HG03045 (cell line): ENCODE data around the gene CMBL.
A peak's percentile ranks its signal among the peaks of the same experiment; 100 is the strongest.
"Not testable (repeated sequence)": the region's sequence is repeated elsewhere in the genome, so short reads cannot be mapped to it uniquely, and the experiment has no call there.

Experiments
- ATAC-seq: cut with Tn5 transposase; IDR thresholded peaks from one replicate; pipeline ENCODE4 v1.9.1; 2021; ENCODE audit warnings: mild to moderate bottlenecking, moderate library complexity; ENCODE audit not compliant: unreplicated experiment

Gene CMBL

DNA sequence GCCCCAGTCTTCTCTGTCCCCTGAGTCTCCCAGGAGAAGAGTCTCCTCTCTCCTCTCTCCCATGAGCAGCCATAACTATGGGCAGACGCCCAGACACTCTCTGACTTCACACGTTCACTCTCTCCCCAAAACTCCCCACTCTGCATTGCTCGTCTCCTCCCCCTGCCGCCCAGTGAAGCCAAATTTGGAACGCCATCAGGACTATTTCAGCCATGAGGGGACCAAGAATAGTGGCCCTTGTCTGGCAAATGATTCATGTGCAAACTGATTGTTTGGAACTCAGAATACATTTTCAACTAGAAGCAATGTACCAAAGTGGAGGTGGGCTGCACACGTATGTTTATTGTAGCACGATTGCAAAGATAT is 20.9 kb downstream of the CMBL start:
- no peak for ATAC-seq

DNA sequence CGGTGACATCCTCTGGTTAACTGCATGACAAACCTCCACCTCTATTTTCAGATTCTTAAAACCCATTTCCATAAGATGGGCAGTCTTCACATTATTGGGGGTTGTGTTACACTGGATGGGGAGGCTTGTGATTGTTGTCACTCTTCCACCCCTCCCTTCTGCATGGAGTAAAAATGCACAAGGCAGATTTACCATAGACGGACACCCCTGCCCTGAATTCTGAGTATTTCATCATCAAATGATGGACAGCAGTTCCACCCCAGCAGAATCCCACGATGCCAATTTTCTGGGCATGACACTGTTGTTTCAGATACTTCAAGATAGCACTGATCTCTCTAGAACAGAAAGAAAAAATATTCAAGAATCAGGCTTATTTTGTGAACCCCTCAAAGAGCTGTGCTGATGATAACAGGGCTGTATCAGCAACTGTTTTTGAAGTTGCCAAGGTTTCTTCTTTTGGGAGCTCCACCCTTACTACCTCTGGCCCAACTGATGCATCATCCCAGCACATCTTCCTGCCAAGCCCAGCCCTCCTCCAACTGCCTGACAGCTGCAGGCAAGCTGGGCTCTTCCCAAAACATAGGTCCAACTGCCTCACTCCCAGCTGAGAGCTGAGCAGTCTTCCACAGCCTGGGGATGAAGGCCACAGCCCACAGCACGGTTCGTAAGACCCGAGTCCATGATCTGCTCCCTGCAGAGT is 21.4 kb downstream of the CMBL start:
- ATAC-seq, result no peak

DNA sequence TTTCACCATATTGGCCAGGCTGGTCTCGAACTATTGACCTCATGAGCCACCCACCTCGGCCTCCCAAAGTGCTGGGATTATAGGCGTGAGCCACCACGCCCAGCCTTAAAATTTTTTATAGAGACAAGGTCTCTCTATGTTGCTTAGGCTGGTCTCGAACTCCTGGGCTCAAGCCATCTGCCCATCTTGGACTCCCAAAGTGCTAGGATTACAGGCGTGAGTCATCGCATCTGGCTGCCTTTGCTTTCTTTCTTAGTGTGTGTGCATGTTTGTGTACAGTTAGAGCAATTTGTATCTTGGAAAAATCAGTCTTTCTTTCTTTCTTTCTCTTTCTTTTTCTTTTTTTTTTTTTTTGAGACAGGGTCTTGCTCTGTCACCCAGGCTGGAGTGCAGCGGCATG is 22.3 kb downstream of the CMBL start:
- ATAC-seq, result not testable (repeated sequence)

DNA sequence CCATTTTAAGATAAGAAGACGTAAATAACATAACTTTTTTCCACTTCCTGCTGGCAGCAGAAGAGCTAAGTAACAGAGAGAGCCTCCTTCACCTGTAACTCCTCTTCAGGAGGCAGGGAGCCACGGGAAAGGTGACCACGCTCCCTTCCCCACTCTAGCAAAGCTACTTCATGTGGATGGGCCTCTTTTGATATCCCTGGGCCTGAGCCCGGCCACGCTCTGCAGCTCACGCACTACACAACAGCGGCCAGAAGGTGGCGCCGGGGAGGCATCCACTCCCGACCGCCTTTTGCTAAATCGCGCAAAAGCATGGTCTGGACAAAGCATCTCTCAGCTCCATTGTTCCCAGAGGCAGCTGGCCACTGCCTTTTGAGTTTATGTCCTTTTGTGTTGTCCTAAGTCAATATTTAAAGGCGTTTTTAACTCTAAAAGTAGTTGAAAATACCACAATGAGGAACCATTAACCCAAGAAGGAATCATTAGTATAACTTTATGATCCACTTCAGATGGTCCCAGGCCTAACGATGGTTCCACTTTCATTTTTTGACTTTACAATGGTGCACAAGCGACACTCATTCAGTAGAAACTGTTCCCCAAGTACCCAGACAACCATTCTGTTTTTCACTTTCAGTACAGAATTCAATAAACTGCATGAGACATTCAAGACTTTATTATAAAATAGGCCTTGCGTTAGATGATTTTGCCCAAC is 23.6 kb downstream of the CMBL start:
- peak; percentile 92 for ATAC-seq

DNA sequence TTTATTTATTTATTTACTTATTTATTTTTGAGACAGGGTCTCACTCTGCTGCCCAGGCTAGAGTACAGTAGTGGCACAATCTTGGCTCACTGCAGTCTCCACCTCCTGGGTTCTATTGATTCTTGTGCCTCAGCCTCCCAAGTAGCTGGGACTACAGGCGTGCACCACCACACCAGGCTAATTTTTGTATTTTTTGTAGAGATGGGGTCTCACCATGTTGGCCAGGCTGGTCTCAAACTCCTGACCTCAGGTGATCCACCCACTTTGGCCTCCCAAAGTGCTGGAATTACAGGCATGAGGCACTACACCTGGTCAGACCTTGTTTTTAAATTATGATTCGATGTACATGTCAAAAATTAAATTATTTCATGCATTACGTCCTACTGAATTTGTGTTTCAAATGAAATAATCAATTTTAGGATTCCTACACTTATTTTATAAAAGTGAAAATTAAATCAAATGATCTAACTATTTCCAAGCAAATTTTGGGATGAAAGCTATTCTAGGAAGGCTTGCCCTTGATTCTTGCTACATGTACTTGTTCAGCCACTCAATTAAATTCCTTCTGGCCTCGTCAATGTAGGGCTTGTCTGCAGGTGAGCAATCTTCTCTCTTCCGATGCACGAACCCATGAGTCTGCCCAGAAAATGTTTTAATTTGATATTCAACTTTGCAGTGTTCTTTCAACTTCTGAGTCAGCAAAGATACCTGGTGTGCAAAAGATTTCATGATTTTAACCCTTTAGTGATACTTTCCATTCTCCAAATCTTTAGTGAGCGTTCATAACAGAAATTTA is 27.6 kb downstream of the CMBL start:
- no peak for ATAC-seq

DNA sequence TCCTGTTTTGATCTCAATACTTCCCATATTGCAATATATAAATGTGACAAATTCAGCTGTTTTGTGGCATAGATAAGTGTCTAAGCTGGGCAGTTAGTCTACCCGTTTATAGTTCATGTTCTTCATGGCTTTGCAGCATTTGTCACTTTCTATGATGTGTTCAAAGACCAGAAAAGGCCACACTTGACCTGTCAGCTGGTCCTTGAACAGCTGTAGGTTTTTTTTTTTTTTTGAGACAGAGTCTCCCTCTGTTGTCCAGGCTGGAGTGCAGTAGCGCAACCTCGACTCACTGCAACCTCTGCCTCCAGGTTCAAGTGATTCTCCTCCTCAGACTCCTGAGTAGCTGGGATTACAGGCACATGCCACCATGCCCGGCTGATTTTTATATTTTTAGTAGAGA is 28.4 kb downstream of the CMBL start:
- no peak for ATAC-seq

DNA sequence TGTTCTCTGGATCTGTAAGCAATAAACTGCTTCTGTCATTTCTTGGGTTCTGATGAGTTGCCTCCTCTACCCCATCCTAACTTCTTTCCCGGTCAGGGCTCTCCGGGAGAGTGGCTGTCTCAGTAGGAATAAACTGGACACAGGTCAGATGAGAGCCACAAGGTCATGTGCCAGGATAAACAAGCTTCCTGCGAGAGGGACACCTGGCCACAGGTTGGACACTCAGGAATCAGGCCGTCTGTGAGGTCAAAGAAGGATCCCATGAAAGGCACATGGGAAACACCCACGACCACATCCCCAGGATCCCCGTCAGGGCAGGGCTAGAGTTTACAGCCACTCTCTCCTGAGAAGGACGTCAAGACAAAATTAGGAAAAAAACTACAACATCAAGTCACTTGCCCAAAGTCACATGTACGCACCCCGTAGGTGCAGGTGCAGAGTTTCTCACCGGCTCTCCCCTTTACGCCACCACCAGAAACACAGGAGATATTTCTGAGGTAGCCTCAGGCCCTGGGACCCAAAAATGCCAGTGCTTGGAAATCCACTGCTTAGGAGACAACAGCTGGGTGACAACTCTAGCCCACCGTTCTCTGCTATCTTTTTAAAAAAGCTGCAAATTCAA is 28.9 kb downstream of the CMBL start:
- no peak for ATAC-seq

DNA sequence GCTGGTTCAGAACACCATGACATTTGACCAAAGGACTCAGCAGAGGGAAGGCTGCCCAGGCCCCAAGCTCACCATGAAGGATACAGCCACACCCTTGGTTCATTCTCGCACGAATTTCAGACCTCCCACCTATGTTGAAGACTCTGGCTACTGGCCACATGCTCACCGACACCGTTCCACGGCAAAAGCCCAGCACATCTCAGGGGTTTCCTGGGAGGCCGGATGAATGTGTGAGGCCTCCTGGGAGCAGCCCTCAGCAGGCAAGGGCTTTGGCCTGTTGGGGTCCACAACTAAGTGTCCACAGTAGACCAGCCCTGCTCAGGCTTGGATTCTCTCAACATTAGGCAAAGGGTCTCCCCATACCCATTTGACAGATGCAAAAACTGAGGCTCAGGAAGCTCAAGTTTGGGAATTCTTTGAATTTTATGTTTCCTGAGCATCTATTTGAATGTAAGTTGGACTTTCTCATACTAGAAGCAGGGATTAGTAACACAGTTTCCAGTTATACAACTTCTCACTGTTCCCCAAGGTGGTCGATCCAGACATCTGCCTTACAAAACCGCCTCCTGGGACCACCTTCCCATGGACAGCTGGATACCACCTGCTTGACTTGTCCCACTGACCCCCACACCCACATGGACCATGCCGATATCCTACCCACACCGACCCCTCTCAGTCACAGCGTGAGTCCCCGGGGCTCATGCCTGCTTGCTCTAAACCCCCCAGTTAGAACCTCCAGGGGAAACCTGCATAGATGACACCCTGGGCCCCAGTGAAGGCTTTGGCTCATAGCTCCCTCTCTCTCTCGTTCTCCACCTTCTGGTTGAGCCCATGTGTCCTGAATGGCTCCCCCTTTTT is 29.7 kb downstream of the CMBL start:
- ATAC-seq, result no peak

DNA sequence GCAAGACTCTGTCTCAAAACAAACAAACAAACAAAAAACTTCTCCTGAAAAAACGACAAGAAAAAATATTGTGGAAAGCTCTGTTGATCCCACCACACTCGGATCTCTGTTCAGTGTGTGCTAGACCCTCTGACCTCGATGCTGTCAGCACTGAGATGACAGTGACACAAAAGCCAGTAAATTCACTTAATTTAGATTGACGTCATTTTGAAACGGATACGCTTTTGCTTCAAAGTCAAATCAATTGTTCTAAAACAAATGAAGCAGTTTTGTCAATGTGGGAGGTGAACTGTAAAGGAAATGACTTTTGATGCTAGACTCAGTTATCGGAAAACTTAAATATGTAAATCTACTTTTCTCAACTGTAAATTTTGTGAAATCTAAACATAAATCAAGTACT is 31.0 kb downstream of the CMBL start:
- no peak for ATAC-seq

DNA sequence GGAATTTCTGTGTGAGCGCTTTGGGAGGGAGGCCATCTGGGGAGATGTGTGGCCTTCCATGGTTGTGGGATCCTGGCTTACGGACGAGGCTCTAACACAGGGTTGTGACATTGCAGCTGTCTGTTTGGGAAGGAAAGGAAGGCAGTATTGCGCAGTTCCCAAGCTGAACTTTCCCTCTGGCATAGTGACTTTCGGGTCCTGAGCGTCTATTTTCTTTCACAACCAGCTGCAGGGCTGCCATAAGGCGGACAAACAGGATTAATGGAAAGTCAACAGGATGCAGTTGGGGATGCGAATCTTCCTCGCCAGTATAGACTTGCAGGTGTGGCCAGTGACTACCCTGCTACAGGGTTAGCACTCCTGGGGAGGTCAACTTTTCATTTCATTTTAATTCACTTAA is 31.7 kb downstream of the CMBL start:
- no peak for ATAC-seq

DNA sequence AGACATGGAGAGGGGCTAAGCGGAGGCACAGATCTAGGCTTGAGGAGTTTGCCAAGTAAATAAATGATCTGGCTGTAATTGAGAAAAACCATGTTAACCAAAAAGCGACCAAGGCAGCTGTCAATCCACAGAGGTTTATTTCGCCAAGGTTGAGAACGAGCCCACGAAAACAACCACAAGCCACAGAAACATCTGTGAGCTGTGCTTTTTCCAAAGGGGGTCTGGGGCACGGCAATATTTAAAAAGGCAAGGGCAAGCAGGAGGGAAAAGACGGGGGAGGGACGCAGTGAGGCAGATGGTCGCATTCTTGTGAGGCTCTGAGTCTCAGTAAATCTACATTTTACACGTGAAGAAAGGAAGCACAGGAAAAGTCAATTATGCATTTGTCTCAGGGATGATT is 32.2 kb downstream of the CMBL start:
- no peak for ATAC-seq

DNA sequence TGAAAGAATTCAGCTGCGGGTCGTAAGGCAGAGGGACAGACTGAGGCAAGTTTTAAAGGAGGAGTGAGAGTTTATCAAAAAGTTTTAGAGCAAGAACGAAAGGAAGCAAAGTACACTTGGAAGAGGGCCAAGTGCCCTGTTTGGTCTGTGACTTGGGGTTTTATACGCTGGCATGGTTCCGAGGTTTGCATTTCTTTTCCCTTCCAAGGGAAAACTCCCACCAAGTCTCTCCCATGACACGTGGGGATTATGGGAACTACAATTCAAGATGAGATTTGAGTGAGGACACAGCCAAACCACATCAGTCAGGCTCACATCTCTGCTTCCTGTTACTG is 34.9 kb downstream of the CMBL start:
- ATAC-seq, result not testable (repeated sequence)

DNA sequence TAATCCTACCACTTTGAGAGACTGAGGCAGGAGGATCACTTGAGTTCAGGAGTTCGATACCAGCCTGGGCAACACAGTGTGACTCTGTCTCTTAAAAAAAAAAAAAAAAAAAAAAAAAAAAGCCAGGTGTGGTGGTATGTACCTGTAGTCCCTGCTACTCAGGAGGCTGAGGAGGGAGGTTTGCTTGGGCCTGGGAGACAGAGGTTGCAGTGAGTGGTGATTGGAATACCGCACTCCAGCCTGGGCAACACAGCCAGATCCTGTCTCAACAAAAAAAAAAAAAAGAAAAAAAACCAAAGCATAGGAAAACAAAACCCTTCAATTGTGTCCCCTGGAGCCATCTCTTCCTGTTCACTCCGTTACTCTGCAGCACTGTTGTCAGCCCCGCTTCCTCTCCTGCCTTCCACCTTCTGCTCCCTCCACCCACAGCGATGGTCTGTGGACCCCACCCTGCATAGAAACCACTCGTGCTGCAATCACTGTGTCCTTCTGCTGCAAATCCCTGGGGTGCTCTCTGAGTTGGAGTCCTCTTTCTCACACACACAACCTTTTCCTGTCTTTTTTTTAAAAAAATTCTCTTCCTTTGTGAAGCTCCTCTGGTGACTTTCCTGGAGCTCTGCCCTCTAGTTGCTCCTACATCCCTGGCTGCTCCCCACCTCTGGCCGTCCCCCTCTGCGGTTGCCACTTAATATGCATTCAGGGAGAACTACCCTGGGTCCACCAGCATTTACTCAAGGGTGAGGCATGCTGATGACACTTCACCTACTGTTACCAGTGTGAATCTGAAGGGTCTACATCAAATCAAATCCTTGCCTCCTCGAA is 35.4 kb downstream of the CMBL start:
- no peak for ATAC-seq

DNA sequence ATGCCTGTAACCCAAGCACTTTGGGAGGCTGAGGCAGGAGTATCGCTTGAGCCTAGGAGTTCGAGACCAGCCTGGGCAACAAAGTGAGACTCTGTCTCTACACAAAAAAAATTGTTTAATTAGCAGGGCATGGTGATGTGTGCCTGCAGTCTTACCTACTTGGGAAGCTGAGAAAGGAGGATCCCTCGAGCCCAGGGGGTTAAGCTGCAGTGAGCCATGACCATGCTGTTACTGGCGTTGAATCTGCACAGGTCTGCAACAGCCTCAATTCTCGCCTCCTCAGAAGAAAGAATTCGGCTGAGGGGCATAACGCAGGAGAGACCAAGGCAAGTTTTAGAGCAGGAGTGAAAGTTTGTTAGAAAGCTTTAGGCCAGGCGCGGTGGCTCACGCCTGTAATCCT is 39.6 kb downstream of the CMBL start:
- no peak for ATAC-seq

DNA sequence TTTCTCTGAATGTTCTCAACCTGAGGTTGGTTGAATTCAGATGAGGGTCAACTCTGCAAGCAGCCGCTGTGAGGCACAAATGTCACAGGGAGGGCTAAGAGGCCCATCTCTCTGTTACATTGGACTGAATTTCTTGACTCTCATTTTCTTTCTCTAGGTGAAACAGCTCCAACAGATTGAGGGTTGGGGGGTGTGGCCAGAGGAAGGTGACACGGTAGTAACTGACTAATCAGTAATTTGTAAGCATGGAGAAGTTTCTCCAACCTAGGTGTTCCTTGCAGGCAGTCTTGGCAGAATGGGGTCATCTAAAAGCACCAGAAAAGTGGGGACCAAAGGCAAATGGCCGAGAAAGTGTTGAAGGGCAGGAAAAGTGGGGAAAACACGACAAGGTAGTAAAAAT is 40.9 kb downstream of the CMBL start:
- ATAC-seq, result no peak

DNA sequence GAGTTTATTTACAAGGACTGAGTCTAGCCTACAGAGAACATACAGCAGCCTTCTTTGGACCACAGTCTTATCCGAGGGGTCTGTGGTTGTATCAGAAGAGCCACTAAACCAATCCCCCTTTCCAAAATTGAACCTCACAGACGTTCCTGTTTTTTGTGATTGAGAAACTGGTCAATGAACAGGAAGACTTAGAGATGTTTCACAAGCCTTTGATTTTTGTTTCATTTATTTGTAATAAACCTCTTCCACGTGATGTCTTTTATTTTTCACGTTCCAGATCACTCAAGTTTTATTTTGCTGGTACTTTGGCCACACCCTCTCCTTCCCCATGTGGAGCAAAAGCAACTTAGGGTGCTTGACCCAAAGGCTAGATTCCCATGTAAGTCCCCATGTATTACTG is 41.6 kb downstream of the CMBL start:
- no peak for ATAC-seq

DNA sequence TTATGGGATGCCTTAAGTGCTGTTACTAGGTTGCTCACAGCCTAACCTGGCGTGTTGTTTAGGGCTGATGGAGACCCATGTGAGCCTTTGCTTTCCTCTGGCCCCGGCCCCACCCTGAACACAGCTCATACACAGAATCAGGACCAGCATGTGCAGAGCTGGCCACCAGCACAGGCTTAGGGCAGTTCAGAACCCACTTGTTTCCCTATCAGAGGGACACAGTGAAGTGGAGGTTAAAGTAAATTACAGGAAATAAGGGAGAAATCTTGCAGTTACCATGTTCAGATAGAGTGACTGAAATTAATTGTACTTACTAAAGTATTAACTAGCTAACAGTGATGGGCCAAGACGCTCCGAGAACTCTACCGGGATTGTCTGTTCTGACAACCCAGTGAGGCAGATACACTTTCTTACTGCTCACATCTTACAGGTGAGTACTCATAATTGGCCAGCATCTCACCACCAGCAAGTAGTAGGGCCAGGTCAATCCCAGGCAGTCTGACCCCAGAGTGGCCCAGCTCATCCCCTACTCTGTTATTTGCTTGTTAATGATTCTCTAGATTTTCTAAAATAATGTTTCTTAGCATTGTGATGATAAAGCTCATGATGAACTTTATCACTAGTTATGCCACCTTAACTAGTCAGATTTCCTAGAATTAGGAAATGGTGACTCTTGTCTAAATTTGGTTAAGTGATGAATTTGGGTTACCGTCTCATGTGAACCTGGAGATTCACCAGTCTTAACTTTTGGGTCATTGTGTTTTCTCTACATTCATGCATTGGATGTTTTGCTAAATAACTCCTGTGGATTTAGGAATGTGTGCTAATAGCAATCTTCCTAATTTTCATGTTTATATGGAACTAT is 42.2 kb downstream of the CMBL start:
- no peak for ATAC-seq

DNA sequence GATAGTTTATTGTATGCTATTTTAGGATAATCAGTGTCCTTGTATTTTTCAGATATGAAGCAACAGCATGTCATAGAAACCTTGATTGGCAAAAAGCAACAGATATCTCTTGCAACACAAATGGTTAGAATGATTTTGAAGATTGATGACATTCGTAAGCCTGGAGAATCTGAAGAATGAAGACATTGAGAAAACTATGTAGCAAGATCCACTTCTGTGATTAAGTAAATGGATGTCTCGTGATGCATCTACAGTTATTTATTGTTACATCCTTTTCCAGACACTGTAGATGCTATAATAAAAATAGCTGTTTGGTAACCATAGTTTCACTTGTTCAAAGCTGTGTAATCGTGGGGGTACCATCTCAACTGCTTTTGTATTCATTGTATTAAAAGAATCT is 43.1 kb downstream of the CMBL start:
- no peak for ATAC-seq

DNA sequence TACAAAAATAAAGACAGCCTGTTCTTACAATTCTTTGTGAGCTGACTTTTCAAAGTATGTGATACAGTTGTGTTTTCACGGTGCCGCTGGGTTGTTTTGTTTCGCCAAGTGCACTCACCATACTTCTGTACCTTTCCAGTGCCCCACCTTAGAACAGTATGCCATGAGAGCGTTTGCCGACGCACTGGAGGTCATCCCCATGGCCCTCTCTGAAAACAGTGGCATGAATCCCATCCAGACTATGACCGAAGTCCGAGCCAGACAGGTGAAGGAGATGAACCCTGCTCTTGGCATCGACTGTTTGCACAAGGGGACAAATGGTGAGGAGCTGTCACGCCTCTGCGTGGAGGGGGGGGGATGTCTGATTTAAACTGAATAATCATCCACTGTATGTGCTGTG is 44.7 kb downstream of the CMBL start:
- no peak for ATAC-seq
